Measurements from ENCODE around the gene PYDC1.
"Not testable (repeated sequence)": the region's sequence is repeated elsewhere in the genome, so short reads cannot be mapped to it uniquely, and the experiment has no call there.

Gene PYDC1

DNA sequence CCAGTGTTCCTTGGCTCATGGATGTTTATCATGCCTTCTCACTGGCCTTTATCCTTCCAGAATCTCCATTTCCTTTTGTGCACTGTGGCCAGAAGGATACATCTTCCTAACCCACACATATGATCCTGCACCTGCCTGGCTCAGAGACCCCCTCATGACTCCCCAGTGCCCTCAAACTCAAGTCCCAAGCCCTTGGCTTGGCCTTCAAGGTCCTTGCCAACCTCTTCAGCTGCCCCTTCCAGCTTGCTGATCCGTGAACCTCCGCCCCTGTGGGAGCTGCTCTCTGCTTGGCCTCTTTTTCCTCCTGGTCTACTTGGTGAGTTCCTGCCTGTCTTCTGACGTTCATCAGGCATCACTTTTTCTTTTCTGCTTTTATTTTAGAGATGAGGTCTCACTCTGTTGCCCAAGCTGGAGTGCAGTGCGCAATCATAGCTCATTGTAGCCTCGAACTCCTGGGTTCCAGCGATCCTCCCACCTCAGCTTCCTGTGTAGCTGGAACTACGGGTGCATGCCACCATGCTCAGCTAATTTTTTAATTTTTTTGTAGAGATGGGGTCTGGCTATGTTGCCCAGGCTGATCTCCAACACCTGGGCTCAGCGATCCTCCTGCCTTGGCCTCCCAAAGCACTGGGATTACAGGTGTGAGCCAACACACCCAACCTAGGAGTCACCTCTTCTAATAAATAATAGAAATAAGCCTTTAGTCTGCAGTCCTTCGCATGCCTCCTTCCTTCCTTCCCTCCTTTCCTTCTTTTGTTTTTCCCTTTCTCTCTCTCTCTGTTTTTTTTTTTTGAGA lies 11.9 kb downstream of the PYDC1 start:
- TF ChIP-seq, protein P1, sequence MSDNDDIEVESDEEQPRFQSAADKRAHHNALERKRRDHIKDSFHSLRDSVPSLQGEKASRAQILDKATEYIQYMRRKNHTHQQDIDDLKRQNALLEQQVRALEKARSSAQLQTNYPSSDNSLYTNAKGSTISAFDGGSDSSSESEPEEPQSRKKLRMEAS (IDR thresholded peaks at IDR 0.05; ENCODE audit: low read depth, low read length), result no peak
- TF ChIP-seq MYC (IDR thresholded peaks at IDR 0.05; ENCODE audit: low read depth, low read length) (no peak), POLR2A (IDR thresholded peaks at IDR 0.05; ENCODE audit: extremely low read depth, insufficient read length) (no peak)
- TF ChIP-seq, protein P2, sequence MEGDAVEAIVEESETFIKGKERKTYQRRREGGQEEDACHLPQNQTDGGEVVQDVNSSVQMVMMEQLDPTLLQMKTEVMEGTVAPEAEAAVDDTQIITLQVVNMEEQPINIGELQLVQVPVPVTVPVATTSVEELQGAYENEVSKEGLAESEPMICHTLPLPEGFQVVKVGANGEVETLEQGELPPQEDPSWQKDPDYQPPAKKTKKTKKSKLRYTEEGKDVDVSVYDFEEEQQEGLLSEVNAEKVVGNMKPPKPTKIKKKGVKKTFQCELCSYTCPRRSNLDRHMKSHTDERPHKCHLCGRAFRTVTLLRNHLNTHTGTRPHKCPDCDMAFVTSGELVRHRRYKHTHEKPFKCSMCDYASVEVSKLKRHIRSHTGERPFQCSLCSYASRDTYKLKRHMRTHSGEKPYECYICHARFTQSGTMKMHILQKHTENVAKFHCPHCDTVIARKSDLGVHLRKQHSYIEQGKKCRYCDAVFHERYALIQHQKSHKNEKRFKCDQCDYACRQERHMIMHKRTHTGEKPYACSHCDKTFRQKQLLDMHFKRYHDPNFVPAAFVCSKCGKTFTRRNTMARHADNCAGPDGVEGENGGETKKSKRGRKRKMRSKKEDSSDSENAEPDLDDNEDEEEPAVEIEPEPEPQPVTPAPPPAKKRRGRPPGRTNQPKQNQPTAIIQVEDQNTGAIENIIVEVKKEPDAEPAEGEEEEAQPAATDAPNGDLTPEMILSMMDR (IDR thresholded peaks at IDR 0.05; ENCODE audit: low read depth, low read length), result no peak
- no peak overlapping the region for H3K4me3 ChIP-seq (ENCODE audit: low read depth, low read length)
- DNase-seq (ENCODE audit: low read depth), result no peak

DNA sequence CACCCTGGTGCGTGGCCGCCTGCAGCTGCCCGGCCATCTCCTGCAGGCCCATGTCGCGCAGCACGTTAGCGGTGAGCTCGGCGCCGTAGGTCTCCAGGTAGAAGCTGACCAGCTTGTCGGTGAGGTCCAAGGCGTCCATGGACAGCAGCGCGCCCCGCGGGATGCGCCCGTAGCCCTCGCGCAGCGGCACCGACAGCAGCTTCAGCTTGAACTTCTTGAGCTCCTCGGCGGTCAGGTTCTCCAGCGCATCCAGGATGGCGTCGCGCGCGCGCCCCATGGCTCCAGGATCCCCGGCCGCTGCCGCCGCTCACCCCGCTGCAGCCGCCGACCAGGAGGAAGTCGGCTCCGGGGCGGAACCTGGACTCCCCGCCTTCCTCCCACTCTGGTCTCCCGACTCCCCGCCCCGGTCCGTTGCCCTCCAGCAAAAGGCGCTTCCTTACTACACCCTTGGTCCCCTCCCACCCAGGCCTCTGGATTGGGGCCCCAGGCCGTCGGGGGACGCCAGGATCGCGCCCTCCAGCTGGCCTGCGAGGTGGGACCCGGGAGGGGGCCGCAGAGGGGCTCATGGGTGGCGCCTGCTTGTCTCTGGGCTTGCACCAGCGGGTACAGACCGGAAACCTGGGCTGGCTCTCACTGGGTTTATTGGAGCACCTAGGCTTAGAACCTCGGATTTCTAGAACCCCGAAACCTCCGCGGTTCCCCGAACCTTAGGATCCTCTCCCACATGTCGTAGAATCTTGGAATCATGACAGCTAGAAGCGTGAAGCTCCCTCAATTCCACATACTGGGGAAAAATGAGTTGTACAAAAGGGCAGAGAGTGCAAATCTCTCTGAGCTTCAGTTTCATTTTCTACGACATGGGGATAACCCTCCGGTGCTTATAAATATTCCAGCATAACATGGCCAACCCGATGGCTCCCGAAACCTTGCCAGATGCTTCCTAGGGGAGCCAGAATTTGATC lies 14.2 kb downstream of the PYDC1 start, which contains the start of gene PYCARD:
Gene PYCARD, minus strand, starts transcription at position 347 of the 962 bp plus-strand sequence. Its CDS starts 70 bp downstream, at position 277.
- TF ChIP-seq, protein P2 (IDR thresholded peaks at IDR 0.05; ENCODE audit: low read depth, low read length), result no peak
- TF ChIP-seq MYC (IDR thresholded peaks at IDR 0.05; ENCODE audit: low read depth, low read length) (no peak; the same call in 1 of the 2 replicates), POLR2A (IDR thresholded peaks at IDR 0.05; ENCODE audit: extremely low read depth, insufficient read length) (peak; percentile 42)
- TF ChIP-seq, protein P1 (IDR thresholded peaks at IDR 0.05; ENCODE audit: low read depth, low read length), result peak; percentile 7; the same call in 1 of the 2 replicates
- peak; percentile 87 for DNase-seq (ENCODE audit: low read depth)
- H3K4me3 ChIP-seq (ENCODE audit: low read depth, low read length), result peak within 1 kb of the TSS; percentile 83

- peak; percentile 90 for DNase-seq (ENCODE audit: low read depth)
- TF ChIP-seq, protein P1 (IDR thresholded peaks at IDR 0.05; ENCODE audit: low read depth, low read length), result peak; percentile 35
- TF ChIP-seq POLR2A (IDR thresholded peaks at IDR 0.05; ENCODE audit: extremely low read depth, insufficient read length) (peak; percentile 45), MYC (IDR thresholded peaks at IDR 0.05; ENCODE audit: low read depth, low read length) (peak; percentile 74)
- TF ChIP-seq, protein P2 (IDR thresholded peaks at IDR 0.05; ENCODE audit: low read depth, low read length), result no peak
- peak overlapping the region; percentile 83 for H3K4me3 ChIP-seq (ENCODE audit: low read depth, low read length)
Observed at GRCh38 chr16:31201582-31202413, 15.1 kb downstream of the PYDC1 start.

- peak overlapping the region; percentile 83 for H3K4me3 ChIP-seq (ENCODE audit: low read depth, low read length)
- TF ChIP-seq, protein P2 (IDR thresholded peaks at IDR 0.05; ENCODE audit: low read depth, low read length), result peak; percentile 20
- TF ChIP-seq, protein P1 (IDR thresholded peaks at IDR 0.05; ENCODE audit: low read depth, low read length), result 0 out of 2 replicates have a peak, but pooled peaks have one; percentile 12
- TF ChIP-seq MYC (IDR thresholded peaks at IDR 0.05; ENCODE audit: low read depth, low read length) (peak; percentile 37; the same call in 1 of the 2 replicates), POLR2A (IDR thresholded peaks at IDR 0.05; ENCODE audit: extremely low read depth, insufficient read length) (peak; percentile 38)
- peak; percentile 88 for DNase-seq (ENCODE audit: low read depth)
Observed at GRCh38 chr16:31200821-31201568, 15.9 kb downstream of the PYDC1 start.

- not testable (repeated sequence) for DNase-seq (ENCODE audit: low read depth)
Observed at GRCh38 chr16:31200111-31200510, 16.8 kb downstream of the PYDC1 start.

More at GRCh38 chr16:31200111-31200510, 16.8 kb downstream of the PYDC1 start:
- H3K4me3 ChIP-seq (ENCODE audit: low read depth, low read length), result not testable (repeated sequence)

All from NB4 (cell line).